Measurements from ENCODE around the gene EFNB2. TPM values are rescaled to one million over a fixed set of nuclear protein-coding genes. Genes with fewer than 3 reads are reported as not detected.

Gene EFNB2
- total and polyA plus RNA-seq, 9 of the 15 experiments (the other 6 are each of a cell fraction or from before 2014, with no cell fraction given): 0.01 to 0.29 (median 0.18) TPM

DNA sequence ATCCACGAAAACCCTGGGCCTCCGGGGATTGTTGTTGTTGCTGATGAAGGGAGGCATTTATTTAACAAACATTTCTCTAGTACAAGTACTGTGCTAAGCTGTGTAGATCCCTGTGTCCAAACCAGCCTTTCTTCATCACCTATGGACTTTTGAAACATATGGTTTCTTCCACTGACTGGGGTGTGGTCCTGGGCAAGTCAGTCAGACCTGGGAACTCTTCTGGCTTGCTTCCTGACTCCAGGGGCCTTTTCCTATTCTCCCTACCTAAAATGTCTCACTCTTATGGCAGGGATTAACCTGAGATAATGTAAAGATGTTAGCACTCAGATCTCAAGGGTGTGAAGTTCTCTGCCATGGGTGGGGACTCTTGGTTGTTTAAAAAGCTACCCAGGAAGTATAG, 46.8 kb downstream of the EFNB2 start:
- no peaks in the 10 kb centered on the region for H3K36me3 ChIP-seq (ENCODE audit: control insufficient read depth, insufficient read depth, low read length)
- H3K27ac ChIP-seq (ENCODE audit: extremely low read depth, low read depth, low read length): no peak overlapping the region
- peaks cover 0 to 14% of the 10 kb centered on the region in 2 experiments; a peak in 2 of 5 replicates for H3K27me3 ChIP-seq (ENCODE audit: control insufficient read depth in 2 of 2, insufficient read depth in 2 of 2, low read length in 2 of 2)
- FAIRE-seq (no peak), ATAC-seq (no peak), DNase-seq (ENCODE audit: extremely low read depth in 1 of 4, low spot score in 3 of 4) (no peak)
- POLR2A ChIA-PET: no interaction called here
- H3K9me1 ChIP-seq (ENCODE audit: control insufficient read depth, insufficient read depth, low read length): no peaks in the 10 kb centered on the region
- H3K9me3 ChIP-seq (replicated peaks; ENCODE audit: control insufficient read depth, insufficient read depth, low read depth, low read length): no peaks in the 10 kb centered on the region
- no peak overlapping the region for H3K9ac ChIP-seq (ENCODE audit: insufficient read depth in 1 of 2, low read depth in 2 of 2, low read length in 2 of 2)
- WGBS (ENCODE audit: insufficient coverage, low coverage, missing lambda C conversion rate): 0% methylated on average over 2 of the region's 2 CpGs
- H2AFZ ChIP-seq (ENCODE audit: low read depth, low read length): no peak overlapping the region
- H4K20me1 ChIP-seq (replicated peaks; ENCODE audit: control insufficient read depth, insufficient read depth, low read length): no peaks in the 10 kb centered on the region
- BruUV-seq (replicated peaks): no TSS peak
- intact Hi-C loops (cut with micrococcal nuclease) (no loop called here), in situ Hi-C loops (cut with MboI) (no loop called here)
- no peak overlapping the region for H3K4me3 ChIP-seq
- no peak overlapping the region for H3K4me2 ChIP-seq (ENCODE audit: insufficient read depth, low read length)
- no peaks in the 10 kb centered on the region for H3K79me2 ChIP-seq (ENCODE audit: control insufficient read depth, insufficient read depth, low read length)
- no peaks in the 10 kb centered on the region; a peak in 1 of 5 replicates for H3K4me1 ChIP-seq (replicated peaks in 1 of 2; ENCODE audit: control insufficient read depth in 2 of 2, insufficient read depth in 2 of 2, low read length in 2 of 2)
- CTCF ChIA-PET (ENCODE audit: low intra/inter-chr PET ratio): no interaction called here
- TF ChIP-seq CLOCK (CRISPR knock-in tag; IDR thresholded peaks at IDR 0.05; ENCODE audit: borderline replicate concordance) (no peak), ZNF830 (CRISPR knock-in tag; IDR thresholded peaks at IDR 0.05) (no peak), AFF1 (IDR thresholded peaks at IDR 0.05; ENCODE audit: low read depth in 1 of 2, partially characterized antibody in 2 of 2) (no peak), GTF2F1 (IDR thresholded peaks at IDR 0.05; ENCODE audit: low read depth, low read length) (no peak), TSC22D4 (tag; IDR thresholded peaks at IDR 0.05) (no peak), EP400 (IDR thresholded peaks at IDR 0.05) (no peak), ZNF174 (CRISPR knock-in tag; IDR thresholded peaks at IDR 0.05) (no peak), ZNF408 (CRISPR knock-in tag; IDR thresholded peaks at IDR 0.05; ENCODE audit: low read depth) (no peak), TRIM28 (IDR thresholded peaks at IDR 0.05) (no peak), DIDO1 (tag; IDR thresholded peaks at IDR 0.05; ENCODE audit: low read depth) (no peak), HINFP (tag; conservative IDR thresholded peaks at IDR 0.05; ENCODE audit: low read depth) (no peak), EGR1 (conservative IDR thresholded peaks at IDR 0.05) (no peak), SMAD2 (IDR thresholded peaks at IDR 0.05; ENCODE audit: low read depth, low read length) (no peak)
- TF ChIP-seq, protein P1, sequence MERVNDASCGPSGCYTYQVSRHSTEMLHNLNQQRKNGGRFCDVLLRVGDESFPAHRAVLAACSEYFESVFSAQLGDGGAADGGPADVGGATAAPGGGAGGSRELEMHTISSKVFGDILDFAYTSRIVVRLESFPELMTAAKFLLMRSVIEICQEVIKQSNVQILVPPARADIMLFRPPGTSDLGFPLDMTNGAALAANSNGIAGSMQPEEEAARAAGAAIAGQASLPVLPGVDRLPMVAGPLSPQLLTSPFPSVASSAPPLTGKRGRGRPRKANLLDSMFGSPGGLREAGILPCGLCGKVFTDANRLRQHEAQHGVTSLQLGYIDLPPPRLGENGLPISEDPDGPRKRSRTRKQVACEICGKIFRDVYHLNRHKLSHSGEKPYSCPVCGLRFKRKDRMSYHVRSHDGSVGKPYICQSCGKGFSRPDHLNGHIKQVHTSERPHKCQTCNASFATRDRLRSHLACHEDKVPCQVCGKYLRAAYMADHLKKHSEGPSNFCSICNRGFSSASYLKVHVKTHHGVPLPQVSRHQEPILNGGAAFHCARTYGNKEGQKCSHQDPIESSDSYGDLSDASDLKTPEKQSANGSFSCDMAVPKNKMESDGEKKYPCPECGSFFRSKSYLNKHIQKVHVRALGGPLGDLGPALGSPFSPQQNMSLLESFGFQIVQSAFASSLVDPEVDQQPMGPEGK (CRISPR knock-in tag; IDR thresholded peaks at IDR 0.05; ENCODE audit: borderline replicate concordance): no peak

All from K562 (cell line).